Omental fat pad (tissue), 4 donors: ENCODE results near the gene SLC9B1. TPM values are rescaled to one million over a fixed set of nuclear protein-coding genes. Genes with fewer than 3 reads are reported as not detected.

ENCODE experiments used
- total RNA-seq, 4 donors: library from RNA; depleted of rRNA; stranded (reverse); fragments of >200 nt; gene quantifications; one replicate each; pipeline ENCODE4 v1.1.0, GENCODE V29; 2016

SLC9B1 gene
- total RNA-seq, 4 donors from 2014 or later, result 0.37 to 1.2 (median 0.83) TPM

Other genes starting within 250 kb of the SLC9B1 start
- gene UBE2D3, start 192.2 kb downstream of the SLC9B1 start, total RNA-seq, result 100 to 1,000 TPM; 349 to 519 (median 452) TPM
- 10 to 100 TPM in 3 of 4 donors, 1 to 10 TPM in 1; 7.4 to 18.9 (median 14.1) TPM for gene CISD2, start 150.7 kb downstream of the SLC9B1 start, total RNA-seq
- gene SLC9B2, start 57.1 kb upstream of the SLC9B1 start, total RNA-seq, result 10 to 100 TPM; 16.9 to 56.1 (median 24.7) TPM
- gene BDH2, start 80.1 kb upstream of the SLC9B1 start, total RNA-seq, result 10 to 100 TPM; 32.9 to 79.9 (median 49.3) TPM
- gene CENPE, start 178.6 kb upstream of the SLC9B1 start, total RNA-seq, result 1 to 10 TPM in 1 of 4 donors, under 1 TPM in 3; 0.56 to 2.2 (median 0.77) TPM